Activated CD4-positive, alpha-beta T cell treated with anti-CD3 and anti-CD28 coated beads, Interleukin-2, amount 50 U/mL, for 48 hours (primary cell): ENCODE data around the gene GMEB1.
"Not testable (repeated sequence)": the region's sequence is repeated elsewhere in the genome, so short reads cannot be mapped to it uniquely, and the experiment has no call there.

Experiments
- DNase-seq, 2 experiments: peaks; one replicate each; pipeline ENCODE4 v3.0.0-alpha.2; 2020

Gene GMEB1

GRCh38 chr1:28675924-28676257 lies 7.3 kb downstream of the GMEB1 start:
- DNase-seq: no peak

- DNase-seq: no peak
Measured at GRCh38 chr1:28680151-28680550, 11.6 kb downstream of the GMEB1 start.

- no peak for DNase-seq
Measured at GRCh38 chr1:28682840-28683239, 14.3 kb downstream of the GMEB1 start.

GRCh38 chr1:28684937-28685336 lies 16.4 kb downstream of the GMEB1 start:
- DNase-seq: no peak

- DNase-seq: not testable (repeated sequence)
Measured at GRCh38 chr1:28691627-28692026, 23.0 kb downstream of the GMEB1 start.

- no peak for DNase-seq
Measured at GRCh38 chr1:28703629-28704028, 35.0 kb downstream of the GMEB1 start.

GRCh38 chr1:28716336-28716735 lies 47.8 kb downstream of the GMEB1 start:
- DNase-seq: no peak

GRCh38 chr1:28718166-28718565 lies 49.6 kb downstream of the GMEB1 start:
- no peak for DNase-seq

GRCh38 chr1:28718586-28719331 lies 50.2 kb downstream of the GMEB1 start:
- DNase-seq: no peak

- no peak for DNase-seq
Measured at GRCh38 chr1:28719332-28719619, 50.7 kb downstream of the GMEB1 start.

- DNase-seq: no peak
Measured at GRCh38 chr1:28720376-28720775, 51.8 kb downstream of the GMEB1 start.

- DNase-seq: not testable (repeated sequence)
Measured at GRCh38 chr1:28721927-28722326, 53.3 kb downstream of the GMEB1 start.

- not testable (repeated sequence) for DNase-seq
Measured at GRCh38 chr1:28725365-28725764, 56.8 kb downstream of the GMEB1 start.

GRCh38 chr1:28735961-28736449 lies 67.4 kb downstream of the GMEB1 start:
- DNase-seq: no peak

GRCh38 chr1:28736450-28737306 lies 68.1 kb downstream of the GMEB1 start, which contains the start of gene YTHDF2:
Gene YTHDF2, plus strand, starts transcription at chr1:28736940. Its CDS starts 181 bp downstream, at chr1:28737121.
- peak; percentile 99 for DNase-seq

- peak; percentile 58 to 61 for DNase-seq
Measured at GRCh38 chr1:28737307-28738132, 68.9 kb downstream of the GMEB1 start.

- DNase-seq: no peak
Measured at GRCh38 chr1:28740118-28740517, 71.5 kb downstream of the GMEB1 start.

- no peak for DNase-seq
Measured at GRCh38 chr1:28744184-28744583, 75.6 kb downstream of the GMEB1 start.

GRCh38 chr1:28745653-28746173 lies 77.1 kb downstream of the GMEB1 start:
- DNase-seq: no peak

- no peak for DNase-seq
Measured at GRCh38 chr1:28750330-28750729, 81.7 kb downstream of the GMEB1 start.

- not testable (repeated sequence) for DNase-seq
Measured at GRCh38 chr1:28750771-28751294, 82.2 kb downstream of the GMEB1 start.

- DNase-seq: no peak
Measured at GRCh38 chr1:28751315-28752060, 82.9 kb downstream of the GMEB1 start.
